Mammary epithelial cell (primary cell): ENCODE data around the gene FANCC.

Source experiments
- CTCF ChIP-seq, 2 donors: IDR thresholded peaks in 1 of 2; conservative IDR thresholded peaks in 1 of 2; 2 replicates each; pipeline ENCODE4 v1.5.1; 2011 to 2012; ENCODE audit warnings: inconsistent platforms in 2 of 2, low read length in 2 of 2, mild to moderate bottlenecking in 2 of 2, control low read depth in 1 of 2, low read depth in 1 of 2; ENCODE audit not compliant: insufficient read depth in 1 of 2; ENCODE audit errors: extremely low read depth in 1 of 2
- EZH2 ChIP-seq: IDR thresholded peaks from 2 replicates; pipeline ENCODE4 v1.6.1; 2012; ENCODE audit warnings: low read length, inconsistent platforms, borderline replicate concordance

GRCh38 chr9:95058795-95059386 is 258.6 kb downstream of the FANCC start:
- no peak for TF ChIP-seq CTCF (conservative IDR thresholded peaks at IDR 0.05 in 1 of 2, IDR thresholded peaks at IDR 0.05 in 1 of 2; ENCODE audit: extremely low read depth in 1 of 2, insufficient read depth in 1 of 2, low read depth in 1 of 2, low read length in 2 of 2)
- no peak for TF ChIP-seq EZH2
